Stimulated activated CD8-positive, alpha-beta memory T cell treated with anti-CD3 and anti-CD28 coated beads, Interleukin-12 subunit alpha, Interleukin-12 subunit beta, amount 100 ng/mL, for 24 hours (primary cell): ENCODE data around the gene CFDP1.
"Not testable (repeated sequence)": the region's sequence is repeated elsewhere in the genome, so short reads cannot be mapped to it uniquely, and the experiment has no call there.

Source experiments
- DNase-seq: peaks from one replicate; pipeline ENCODE4 v3.0.0-alpha.2; 2020; ENCODE audit errors: extremely low read depth

Gene CFDP1

DNA sequence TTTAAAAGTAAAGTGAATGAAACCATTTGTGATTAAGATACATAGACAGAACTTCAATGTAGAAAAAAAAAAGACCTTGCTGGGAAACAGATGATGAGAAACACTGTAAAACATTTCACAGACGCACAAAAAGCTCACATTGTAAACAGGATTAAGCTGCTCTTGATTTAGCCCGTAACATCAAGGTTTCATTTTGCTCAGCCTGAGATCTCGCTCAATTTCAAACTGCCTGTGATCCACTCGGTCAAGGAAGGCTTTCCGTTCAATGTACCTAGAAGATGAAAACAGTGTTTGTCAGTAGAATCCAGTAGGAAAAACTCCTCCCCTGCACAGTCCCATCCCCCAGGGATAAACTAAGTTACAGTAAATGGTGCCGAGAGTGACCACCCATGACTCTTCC lies 139.5 kb downstream of the CFDP1 start:
- DNase-seq, result no peak

DNA sequence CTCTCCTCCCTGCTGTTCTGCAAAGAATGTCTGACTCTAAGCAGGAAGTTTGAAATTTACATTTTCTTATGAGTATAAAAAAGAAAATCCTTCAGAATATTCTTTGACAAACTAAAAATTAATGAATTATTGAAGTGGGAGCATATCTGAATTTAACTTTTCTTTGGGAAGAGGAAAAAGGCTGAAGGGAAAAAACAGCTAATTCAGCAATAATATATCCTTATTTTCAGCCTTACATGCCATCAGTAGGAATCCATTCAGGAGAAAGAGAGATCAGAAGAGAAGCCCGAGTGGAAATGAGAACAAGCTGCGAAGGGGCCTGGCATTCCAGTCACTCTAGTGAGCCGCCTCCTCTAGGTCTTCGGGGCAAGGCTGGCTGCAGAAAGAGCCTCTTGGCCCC lies 140.1 kb downstream of the CFDP1 start:
- no peak for DNase-seq

DNA sequence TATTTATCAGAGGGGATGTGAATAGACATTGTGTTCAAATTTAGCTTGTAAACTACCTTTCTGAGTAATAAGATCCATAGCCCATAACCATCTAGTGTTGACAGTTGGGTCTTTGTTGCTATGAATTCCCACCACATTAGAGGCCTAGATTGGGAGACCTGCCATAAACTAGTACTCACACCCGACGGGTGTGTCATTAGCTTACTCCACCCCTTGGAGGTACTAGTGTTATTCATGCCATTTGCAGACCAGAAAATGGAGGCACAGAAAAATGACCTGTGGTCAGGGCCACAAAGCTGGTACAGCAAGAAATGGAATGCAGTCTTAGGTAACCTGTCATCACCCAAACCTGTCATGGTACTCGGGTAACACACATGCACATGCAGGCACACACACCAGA lies 140.6 kb downstream of the CFDP1 start:
- DNase-seq, result no peak

DNA sequence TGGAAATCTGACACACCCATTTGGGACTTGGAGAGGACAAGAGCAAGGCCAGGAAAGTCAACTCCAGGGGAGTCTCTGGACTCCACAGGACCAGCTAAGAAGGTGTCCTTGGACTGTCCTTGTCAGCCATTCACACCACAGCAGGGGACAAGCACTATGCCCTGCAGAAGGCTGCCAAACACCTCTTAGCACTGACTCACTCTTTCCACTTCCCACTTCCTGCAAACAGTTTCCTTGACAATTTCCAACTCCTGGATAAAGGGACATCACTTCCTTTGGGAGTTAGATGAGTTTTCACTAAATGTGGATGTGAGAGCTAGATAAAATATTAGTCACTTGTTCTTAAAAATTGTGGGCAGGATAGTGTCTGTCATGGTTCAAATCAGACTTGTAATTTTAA lies 144.1 kb downstream of the CFDP1 start:
- DNase-seq, result no peak

DNA sequence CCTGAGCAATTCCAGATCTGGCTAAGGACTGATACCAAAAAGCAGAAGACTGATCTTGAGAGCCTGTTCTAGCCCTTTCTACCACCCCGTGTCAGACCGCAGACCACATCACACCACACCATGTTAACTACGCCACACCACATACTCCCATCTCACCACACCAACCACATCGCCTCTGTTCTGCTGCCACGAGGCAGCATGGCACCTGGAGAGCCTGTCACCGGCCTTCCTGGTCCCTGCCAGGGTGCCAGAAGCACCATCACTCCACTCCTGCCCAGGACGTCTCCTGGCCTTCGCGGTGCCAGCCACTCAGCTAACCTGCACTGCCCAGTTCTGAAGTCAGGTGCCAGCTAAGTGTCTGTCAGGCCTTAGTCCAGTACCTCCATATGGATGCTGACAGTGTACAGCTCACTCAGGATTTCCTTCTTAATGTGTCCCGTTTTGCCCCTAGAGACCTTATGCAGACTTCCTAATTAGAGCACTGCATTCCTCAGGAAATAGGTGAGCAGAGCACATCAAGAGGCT lies 144.6 kb downstream of the CFDP1 start:
- DNase-seq, result peak; percentile 28

DNA sequence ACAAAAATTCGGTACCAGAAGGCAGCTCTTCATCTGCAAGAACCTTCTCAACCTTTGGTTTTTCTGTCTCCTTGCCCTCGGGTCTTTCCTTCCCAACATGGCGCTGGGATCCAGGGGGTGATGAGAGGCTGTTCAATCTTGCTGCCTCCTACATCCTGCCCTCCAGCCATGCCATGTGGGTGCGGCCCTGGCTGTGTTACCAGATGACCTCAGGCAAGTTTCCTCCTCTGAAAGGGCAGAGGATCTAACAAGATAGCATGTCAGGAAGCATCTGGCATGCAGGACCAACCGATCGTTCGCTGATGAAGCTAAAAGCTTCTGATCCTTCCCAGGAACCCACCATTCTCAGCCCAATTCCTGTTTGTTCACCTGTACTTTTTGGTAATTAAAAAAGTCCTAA lies 145.1 kb downstream of the CFDP1 start:
- DNase-seq, result no peak

DNA sequence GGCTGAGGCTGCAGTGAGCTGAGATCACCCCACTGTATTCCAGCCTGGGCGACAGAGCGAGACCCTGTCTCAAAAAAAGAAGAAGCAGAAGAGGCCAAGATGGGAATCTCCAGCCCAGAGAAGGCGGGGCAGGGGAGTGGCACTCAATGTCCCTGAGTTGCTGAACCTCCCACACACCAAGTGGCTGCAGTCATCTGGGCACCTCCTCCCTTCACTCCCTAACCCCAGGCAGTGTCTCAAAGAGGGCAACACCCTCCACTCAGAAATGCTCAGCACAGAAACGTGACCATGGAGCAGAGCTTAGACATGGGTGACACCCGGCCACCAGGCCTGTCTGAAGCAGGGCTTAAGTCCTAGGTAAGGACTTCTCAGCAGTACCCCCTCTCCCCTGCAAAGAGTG lies 145.6 kb downstream of the CFDP1 start:
- no peak for DNase-seq

DNA sequence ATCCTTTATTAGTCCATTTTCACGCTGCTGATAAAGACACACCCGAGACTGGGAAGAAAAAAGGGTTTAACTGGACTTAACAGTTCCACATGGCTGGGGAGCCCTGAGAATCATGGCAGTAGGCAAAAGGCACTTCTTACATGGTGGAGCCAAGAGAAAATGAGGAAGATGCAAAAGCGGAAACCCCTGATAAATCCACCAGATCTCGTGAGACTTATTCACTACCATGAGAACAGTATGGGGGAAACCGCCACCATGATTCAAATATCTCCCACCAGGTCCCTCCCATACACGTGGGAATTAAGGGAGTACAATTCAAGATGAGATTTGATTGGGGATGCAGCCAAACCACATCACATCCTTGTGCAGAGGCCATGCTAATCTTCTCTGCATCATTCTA lies 146.9 kb downstream of the CFDP1 start:
- DNase-seq, result no peak

DNA sequence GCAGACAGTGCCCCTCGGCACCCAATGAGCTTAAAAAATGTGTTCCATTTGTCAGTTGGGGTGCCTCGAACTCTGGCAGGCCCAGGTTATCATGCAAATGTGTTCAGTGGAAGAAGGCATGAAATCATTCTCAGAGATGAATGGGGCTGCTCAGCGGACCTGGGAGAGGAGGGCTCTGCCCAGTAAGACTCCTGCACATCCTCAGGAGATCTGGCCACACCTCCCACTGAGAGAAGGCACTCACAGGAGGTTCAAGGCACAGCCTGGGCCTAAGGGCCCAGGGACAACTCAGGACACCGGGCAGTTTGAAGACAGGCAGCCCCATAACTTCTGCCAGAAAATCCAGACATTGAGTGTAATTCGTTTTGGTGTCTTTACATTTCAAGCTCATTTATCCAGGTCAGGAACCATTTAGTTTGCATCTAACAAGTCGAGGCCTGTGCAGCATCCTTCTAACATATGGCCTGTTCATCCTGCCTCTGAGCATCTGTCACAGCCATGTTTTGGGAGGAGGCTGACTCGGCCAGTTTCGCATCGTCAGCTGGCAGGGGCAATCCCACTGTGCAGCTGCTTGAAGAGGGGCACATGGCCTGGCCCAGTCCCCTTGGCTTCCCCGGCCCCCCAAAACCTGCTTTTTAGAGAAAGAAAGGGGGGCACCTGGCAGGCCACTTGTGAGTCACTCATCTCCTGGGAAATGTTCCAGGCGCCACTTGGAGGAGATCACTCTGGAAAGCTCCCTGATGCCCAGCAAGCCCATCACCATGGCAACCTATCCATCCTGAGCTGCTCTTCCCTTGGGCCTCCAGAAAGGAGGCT lies 150.6 kb downstream of the CFDP1 start:
- DNase-seq, result no peak

DNA sequence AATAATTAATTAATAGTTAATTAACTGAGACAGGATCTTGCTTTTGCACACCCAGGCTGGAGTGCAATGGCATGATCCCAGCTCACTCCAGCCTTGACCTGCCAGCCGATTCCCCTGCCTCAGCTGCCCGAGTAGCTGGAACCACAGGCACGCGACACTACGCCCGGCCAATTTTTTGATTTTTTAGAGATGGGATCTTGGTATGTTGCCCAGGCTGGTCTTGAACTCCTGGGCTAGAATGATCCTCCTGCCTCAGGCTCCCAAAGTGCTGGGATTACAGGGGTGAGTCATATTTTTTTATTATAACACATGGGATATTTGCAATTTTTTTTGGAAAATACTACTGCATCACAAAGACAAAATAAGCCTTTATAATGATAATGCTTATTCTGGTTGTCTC lies 151.5 kb downstream of the CFDP1 start:
- no peak for DNase-seq

DNA sequence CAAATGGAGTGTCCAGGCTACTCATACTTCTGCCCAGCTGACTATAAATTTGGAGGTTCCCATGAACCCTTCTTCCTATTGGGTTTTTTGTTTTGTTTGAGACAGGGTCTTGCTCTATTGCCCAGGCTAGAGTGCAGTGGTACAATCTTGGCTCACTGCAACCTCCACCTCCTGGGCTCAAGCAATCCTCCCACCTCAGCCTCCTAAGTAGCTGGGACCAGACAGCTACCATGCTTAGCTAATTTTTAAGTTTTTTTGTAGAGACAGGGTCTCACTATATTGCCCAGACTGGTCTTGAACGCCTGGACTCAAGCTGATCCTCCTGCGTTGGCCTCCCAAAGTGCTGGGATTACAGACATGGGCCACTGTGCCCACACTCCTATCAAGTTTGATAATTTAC lies 152.3 kb downstream of the CFDP1 start:
- DNase-seq, result not testable (repeated sequence)

DNA sequence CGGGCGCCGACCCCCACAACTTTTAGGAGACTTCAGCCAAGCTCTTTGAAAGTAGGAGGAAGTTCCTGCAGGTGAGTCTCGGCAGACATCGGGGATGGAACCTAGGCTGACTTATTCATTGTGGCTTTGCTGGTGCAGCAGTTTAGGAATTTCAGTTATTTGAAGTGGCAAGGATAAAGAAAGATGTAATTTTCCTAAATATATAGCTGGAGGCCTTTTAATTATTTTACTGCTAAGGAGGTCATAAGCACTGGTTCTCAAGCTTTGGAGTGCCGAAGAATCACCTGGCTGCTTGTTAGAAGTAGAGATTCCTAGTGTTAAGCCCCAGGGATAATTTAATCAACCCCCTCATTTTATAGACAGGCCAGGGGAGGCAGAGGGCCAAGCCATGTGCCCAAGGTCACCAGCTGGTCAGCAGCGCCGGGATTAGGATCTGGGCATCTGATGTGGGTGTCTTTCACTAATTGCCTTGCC lies 152.9 kb downstream of the CFDP1 start:
- DNase-seq, result no peak

DNA sequence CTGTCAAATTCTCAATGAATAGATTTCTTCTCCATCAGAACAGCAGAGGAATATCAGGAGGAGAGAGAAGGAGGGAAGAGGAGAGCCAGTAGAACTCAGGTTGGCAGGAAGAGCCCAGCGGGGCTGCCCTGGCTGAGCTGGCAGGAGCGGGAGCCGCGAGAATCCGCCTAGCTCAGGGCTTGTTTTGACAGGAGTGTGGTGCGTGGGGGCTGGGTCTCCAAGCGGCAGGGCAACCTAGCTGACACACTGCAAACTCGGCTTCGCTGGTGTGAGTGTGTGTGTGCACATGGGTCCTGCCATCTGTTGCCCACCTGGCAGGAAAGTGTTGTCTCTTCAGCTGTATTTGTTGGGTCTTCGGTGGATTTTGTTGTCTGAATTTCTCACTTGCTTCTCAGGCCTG lies 154.0 kb downstream of the CFDP1 start:
- DNase-seq, result no peak

DNA sequence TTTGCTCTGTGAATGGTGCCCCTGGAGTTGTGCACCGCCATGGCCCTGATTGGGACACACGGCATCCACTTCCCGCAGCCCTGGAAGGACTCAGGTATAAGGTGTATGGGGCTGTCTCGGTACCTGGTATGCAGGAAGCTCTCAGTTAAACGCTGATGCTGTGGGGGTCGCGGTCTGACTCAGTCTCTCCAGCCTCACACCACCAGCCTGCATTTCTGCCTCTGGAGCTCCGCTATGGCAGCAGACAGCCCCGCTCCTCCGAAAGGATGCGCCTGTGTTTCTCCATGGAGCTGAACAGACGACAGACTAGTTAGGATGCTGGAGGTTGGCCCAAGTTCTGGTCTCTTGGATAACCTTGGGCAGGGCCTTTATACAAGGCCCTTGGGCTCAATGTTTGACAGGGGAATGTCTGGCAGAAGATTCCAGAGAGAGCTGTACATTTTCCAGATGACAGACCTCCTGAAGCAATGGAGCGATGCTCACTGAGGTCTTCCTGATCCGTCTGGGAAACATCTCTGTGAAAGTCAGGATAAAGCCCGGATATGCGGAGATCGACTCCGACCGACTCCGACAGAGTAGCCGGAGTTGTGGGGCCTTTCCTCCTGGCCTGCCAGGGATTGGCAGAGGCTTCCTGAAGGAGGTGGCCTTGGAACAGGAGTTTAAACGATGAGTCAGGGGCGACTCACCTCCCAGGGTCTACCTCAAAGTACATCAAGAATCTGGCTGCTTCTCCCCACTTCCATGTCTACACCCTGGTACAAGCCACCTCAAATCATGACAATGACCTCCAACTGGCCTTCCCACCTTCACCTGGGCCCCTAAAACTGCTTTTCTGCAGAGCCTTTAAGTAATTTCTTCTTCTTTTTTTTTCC lies 160.0 kb downstream of the CFDP1 start:
- DNase-seq, result no peak

DNA sequence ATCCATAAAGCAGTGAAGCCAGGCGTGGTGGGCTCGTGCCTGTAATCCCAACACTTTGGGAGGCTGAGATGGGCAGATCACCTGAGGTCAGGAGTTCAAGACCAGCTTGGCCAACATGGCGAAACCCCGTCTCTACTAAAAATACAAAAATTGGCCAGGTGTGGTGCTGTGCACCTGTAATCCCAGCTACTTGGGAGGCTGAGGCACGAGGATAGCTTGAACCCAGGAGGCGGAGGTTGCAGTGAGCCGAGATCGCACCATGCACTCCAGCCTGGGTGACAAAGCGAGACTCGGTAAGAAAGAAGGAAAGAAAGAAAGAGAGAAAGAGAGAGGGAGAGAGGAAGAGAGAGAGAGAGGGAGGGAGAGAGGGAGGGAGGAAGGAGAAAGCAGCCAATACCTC lies 160.7 kb downstream of the CFDP1 start:
- DNase-seq, result not testable (repeated sequence)

DNA sequence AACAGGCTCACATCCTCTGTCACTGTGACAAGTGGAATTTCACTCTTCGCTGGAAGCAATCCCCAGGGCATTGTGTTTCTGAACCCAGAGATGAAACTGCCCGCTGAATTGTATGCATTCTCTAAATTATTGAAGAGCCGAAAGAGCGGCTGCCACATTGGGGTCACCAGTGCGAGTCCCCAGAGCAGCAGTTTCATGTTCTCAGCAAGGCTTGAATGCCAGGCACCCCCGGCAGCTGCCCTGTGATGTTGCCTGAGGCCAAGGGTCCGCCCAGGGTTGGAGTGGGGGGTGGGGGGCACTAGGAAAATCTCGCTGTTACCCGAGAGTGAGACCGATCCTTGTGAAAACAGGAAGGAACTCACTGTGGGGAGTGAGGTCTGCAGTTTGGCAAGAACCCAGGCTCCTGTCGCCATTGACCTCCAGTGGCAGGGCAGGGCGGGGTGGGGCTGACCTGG lies 161.2 kb downstream of the CFDP1 start:
- DNase-seq, result no peak

DNA sequence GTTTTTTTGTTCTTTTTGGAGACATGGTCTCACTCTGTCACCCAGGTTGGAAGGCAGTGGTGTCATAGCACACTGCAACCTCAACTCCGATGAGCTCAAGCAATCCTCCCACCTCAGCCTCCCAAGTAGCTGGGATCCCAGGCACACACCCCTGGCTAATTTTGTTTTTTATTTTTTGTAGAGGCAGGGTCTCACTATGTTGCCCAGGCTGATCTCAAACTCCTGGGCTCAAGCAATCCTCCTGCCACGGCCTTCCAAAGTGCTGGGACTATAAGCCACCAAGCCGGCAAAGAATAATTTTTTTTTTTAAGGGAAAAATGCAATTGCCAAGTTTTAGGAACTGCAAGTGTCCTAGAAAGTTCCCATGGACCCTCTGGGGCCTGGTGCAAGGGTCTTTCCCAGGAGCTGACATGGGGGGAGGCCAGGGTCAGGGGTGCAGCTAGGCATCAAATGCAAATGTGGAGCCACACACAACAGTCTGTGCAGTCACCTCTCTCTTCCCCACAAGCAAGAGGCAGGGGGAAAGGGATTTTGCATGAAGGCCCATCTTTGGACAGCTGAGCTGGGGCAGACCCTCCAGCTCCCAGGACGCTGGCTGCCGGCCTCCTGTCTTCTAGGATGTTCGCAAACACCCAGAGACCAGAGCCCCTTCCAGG lies 161.7 kb downstream of the CFDP1 start:
- no peak for DNase-seq

DNA sequence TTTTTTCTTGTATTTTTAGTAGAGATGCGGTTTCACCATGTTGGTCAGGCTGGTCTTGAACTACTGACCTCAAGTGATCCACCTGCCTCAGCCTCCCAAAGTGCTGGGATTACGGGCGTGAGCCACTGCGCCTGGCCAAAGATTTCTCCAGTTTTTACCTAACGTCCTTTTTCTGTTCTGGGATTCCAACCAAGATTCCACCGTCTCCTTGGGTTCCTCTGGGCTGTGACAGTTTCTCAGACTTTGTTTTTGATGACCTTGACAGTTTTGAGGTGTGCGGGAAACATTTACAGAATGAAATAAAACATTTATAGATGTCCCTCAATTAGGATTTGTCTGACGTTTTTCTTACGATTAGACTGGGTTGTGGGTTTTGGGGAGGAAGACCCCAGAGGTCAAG lies 163.9 kb downstream of the CFDP1 start:
- DNase-seq, result not testable (repeated sequence)

DNA sequence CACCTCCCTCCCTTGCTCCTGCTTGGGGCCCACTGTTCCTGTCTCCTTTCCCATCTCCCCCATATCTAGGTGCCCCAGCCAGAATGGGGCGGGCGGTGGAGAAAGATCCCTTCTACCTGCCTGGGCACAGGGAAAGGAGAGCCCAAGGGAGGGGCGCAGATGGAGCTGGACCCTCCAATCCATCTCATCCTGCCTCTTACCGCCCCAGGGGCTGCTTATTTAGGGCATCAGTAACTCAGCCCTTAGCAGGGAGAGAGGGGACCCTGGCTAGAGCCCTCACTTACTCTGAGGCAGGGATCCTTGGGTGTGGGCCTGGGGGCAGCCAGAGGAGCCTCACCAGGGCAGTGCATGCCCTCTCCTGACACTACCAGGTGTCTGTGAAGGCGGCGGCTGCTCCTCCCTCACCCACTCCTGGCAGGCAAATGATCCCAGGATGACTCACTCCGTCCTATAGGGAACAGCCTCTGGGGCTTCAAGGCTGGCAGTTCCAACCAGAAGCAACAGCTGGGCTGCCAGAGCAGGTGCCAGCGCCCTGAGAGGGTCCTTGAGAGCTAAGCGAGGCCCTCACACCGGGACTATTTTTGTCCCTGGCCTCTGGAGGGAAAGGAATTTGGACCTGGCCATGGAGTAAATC lies 165.6 kb downstream of the CFDP1 start:
- DNase-seq, result no peak

DNA sequence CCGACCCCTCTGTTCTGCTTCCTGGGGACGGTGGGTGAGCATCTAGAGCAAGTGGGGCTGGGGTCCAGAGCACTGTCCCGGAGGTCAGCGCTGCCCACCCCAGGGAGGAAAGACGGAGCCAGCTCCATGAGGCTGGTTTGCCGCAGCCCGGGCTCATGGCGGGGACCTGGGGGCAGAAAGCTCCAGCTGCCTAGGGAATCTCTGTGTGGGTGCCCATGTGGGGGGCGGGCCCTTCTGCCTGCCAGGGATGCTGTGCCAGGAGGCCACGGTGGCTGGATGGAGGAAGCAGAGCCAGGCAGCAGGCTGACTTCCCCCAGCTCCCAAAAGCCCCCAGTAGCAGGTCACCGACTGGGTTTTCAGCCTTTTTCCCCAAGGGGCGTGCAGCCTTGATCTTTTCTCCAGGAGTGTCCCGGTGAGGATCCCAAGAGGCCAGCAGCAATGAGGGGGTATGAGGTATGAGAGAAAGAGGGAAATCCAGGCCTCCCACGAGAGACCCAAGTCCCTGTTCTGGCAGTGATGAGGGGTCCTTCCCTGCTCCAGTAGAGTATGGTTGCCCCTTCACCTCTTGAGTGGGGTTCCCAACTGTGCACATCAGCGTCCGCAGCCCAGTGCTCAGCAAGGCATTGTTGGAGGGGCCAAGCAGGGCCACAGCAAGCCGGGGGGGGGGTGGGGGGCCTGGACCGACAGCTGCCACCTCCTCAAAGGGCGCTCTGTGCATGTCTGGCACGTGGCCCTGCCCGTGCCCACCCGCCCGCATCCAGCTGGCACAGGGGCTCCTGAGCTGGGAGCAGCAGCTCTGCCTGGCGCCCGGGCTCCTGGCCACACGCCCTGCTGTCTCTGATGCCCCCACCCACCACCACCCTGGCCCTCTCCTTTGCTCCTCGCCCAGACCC lies 166.3 kb downstream of the CFDP1 start:
- no peak for DNase-seq
